Measurements from ENCODE around the gene FAM193B. TPM values are rescaled to one million over a fixed set of nuclear protein-coding genes. Genes with fewer than 3 reads are reported as not detected.
A peak's percentile ranks its signal among the peaks of the same experiment; 100 is the strongest.

The FAM193B gene
- total and polyA plus RNA-seq, 9 of the 15 experiments (the other 6 are each of a cell fraction or from before 2014, with no cell fraction given), result 4.4 to 76.4 (median 37.3) TPM

DNA sequence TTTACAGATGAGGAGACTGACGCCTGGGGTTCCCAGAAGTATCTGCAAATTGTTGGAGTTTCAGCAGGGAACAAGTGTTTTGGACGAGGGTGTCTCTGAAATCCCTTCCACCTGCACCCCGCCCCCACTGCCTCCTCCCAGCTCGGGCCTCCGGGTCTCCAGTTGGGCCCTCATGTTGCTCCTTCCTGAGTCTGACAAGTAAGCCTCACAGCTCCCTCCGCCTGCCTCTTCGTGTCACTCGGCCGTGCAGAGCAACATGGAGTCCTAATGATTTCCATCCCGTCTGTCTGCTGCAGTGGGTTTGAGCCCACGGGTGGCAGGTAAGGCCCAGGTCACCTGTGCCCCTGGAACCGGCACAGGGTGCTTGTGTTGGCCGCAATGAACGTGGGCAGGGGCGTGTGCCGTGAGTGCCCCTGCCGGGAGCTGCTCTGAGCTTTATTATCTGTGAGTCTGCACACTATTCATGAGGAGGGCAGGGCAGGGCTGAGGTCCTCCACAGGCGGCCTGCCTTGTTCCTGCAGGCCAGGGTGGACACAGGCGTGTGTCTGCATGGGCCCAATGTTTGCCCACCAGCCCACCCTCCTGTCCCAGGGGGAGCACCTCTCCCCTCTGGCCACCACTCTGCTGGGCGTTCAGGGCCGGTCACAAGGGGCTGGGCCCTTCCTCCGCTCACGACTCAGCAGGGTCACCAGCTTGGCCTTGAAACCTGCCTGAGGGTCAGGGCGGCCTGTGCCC is 50.8 kb downstream of the FAM193B start:
- peaks cover 7% of the 10 kb centered on the region; the same call in 2 of the 3 replicates for H3K79me2 ChIP-seq (ENCODE audit: control insufficient read depth, insufficient read depth, low read length)
- no peak overlapping the region for H3K27ac ChIP-seq (ENCODE audit: extremely low read depth, low read depth, low read length)
- CTCF ChIA-PET (ENCODE audit: low intra/inter-chr PET ratio), result no interaction called here
- peaks cover 22% of the 10 kb centered on the region for H3K36me3 ChIP-seq (ENCODE audit: control insufficient read depth, insufficient read depth, low read length)
- DNase-seq (ENCODE audit: extremely low read depth in 1 of 4, low spot score in 3 of 4) (no peak), FAIRE-seq (no peak), ATAC-seq (no peak)
- in situ Hi-C loops (cut with MboI) (no loop called here), intact Hi-C loops (cut with micrococcal nuclease) (no loop called here)
- no peaks in the 10 kb centered on the region for H3K9me3 ChIP-seq (replicated peaks; ENCODE audit: control insufficient read depth, insufficient read depth, low read depth, low read length)
- H3K4me3 ChIP-seq, result no peak overlapping the region
- peaks cover 24 to 64% of the 10 kb centered on the region in 2 experiments for H3K4me1 ChIP-seq (replicated peaks in 1 of 2; ENCODE audit: control insufficient read depth in 2 of 2, insufficient read depth in 2 of 2, low read length in 2 of 2)
- no peaks in the 10 kb centered on the region for H3K9me1 ChIP-seq (ENCODE audit: control insufficient read depth, insufficient read depth, low read length)
- WGBS (ENCODE audit: insufficient coverage, low coverage, missing lambda C conversion rate), result 58% methylated on average over 20 of the region's 24 CpGs
- BruUV-seq (replicated peaks), result no TSS peak
- H2AFZ ChIP-seq (ENCODE audit: low read depth, low read length), result no peak overlapping the region
- no peaks in the 10 kb centered on the region for H3K27me3 ChIP-seq (ENCODE audit: control insufficient read depth in 2 of 2, insufficient read depth in 2 of 2, low read length in 2 of 2)
- TF ChIP-seq POLR2G (IDR thresholded peaks at IDR 0.05; ENCODE audit: low read depth, low read length), result peak; percentile 40; the same call in 1 of the 2 replicates
- TF ChIP-seq ETV5 (CRISPR knock-in tag; IDR thresholded peaks at IDR 0.05; ENCODE audit: low read depth), result no peak
- no peaks in the 10 kb centered on the region for H4K20me1 ChIP-seq (replicated peaks; ENCODE audit: control insufficient read depth, insufficient read depth, low read length)
- no peak overlapping the region for H3K4me2 ChIP-seq (ENCODE audit: insufficient read depth, low read length)
- peak overlapping the region in 1 of 2 experiments; percentile 73; a peak in 2 of 4 replicates for H3K9ac ChIP-seq (ENCODE audit: insufficient read depth in 1 of 2, low read depth in 2 of 2, low read length in 2 of 2)
- POLR2A ChIA-PET, result interaction anchor here (1.0 to 1.6 kb wide), 3 partner anchors 11 to 19 kb away, joined by 3 to 5 read pairs (median 3); partner anchors contain the start of gene DDX41

DNA sequence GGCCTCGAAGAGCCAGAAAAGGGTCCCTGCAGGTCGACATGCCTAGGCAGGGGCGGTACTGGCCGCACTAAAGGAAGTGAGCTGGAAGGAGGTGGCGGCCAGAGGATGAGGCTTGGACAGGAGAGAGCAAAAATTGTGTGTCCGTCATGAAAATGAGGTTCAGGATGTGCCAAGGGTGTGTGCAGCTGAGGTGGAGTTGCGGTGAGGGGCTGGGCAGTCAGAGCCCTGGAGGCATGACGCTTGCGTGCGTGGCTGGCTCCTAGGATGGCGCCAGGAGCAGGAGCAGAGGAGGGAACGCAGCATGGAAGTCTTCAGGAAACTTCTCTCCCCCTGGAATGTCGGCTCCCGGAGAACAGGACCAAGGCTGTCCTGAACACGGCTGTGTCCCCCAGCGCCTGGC is 51.5 kb downstream of the FAM193B start:
- Histone ChIP-seq H2AFZ (ENCODE audit: low read depth, low read length) (no peak overlapping the region), H3K9me1 (ENCODE audit: control insufficient read depth, insufficient read depth, low read length) (no peaks in the 10 kb centered on the region), H3K9ac (ENCODE audit: insufficient read depth in 1 of 2, low read depth in 2 of 2, low read length in 2 of 2) (peak overlapping the region in 1 of 2 experiments; percentile 36; a peak in 2 of 4 replicates), H3K79me2 (ENCODE audit: control insufficient read depth, insufficient read depth, low read length) (peaks cover 6% of the 10 kb centered on the region; the same call in 1 of the 3 replicates), H3K4me2 (ENCODE audit: insufficient read depth, low read length) (no peak overlapping the region), H3K27me3 (ENCODE audit: control insufficient read depth in 2 of 2, insufficient read depth in 2 of 2, low read length in 2 of 2) (no peaks in the 10 kb centered on the region), H3K36me3 (ENCODE audit: control insufficient read depth, insufficient read depth, low read length) (peaks cover 16% of the 10 kb centered on the region), H3K4me3 (no peak overlapping the region), H3K4me1 (replicated peaks in 1 of 2; ENCODE audit: control insufficient read depth in 2 of 2, insufficient read depth in 2 of 2, low read length in 2 of 2) (peaks cover 23 to 64% of the 10 kb centered on the region in 2 experiments), H4K20me1 (replicated peaks; ENCODE audit: control insufficient read depth, insufficient read depth, low read length) (no peaks in the 10 kb centered on the region), H3K9me3 (replicated peaks; ENCODE audit: control insufficient read depth, insufficient read depth, low read depth, low read length) (no peaks in the 10 kb centered on the region), H3K27ac (ENCODE audit: extremely low read depth, low read depth, low read length) (no peak overlapping the region)
- POLR2A ChIA-PET, result interaction anchor here (1.0 to 1.6 kb wide), 3 partner anchors 12 to 19 kb away, joined by 3 to 5 read pairs (median 3); partner anchors contain the start of gene DDX41
- intact Hi-C loops (cut with micrococcal nuclease), result no loop called here
- FAIRE-seq (no peak), ATAC-seq (no peak), DNase-seq (ENCODE audit: extremely low read depth in 1 of 4, low spot score in 3 of 4) (no peak)
- no TSS peak for BruUV-seq (replicated peaks)
- CTCF ChIA-PET (ENCODE audit: low intra/inter-chr PET ratio), result no interaction called here
- WGBS (ENCODE audit: insufficient coverage, low coverage, missing lambda C conversion rate), result 74% methylated on average over 16 of the region's 16 CpGs
- in situ Hi-C loops (cut with MboI), result no loop called here
- no peak for TF ChIP-seq TSC22D4 (tag; IDR thresholded peaks at IDR 0.05)
- TF ChIP-seq ZZZ3 (IDR thresholded peaks at IDR 0.05), result no peak
- TF ChIP-seq PRPF4 (IDR thresholded peaks at IDR 0.05; ENCODE audit: insufficient read depth, low read depth, low read length, poor library complexity, severe bottlenecking), result no peak
- TF ChIP-seq, protein P1, sequence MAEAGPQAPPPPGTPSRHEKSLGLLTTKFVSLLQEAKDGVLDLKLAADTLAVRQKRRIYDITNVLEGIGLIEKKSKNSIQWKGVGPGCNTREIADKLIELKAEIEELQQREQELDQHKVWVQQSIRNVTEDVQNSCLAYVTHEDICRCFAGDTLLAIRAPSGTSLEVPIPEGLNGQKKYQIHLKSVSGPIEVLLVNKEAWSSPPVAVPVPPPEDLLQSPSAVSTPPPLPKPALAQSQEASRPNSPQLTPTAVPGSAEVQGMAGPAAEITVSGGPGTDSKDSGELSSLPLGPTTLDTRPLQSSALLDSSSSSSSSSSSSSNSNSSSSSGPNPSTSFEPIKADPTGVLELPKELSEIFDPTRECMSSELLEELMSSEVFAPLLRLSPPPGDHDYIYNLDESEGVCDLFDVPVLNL (CRISPR knock-in tag; IDR thresholded peaks at IDR 0.05; ENCODE audit: low read depth), result no peak
- no peak for TF ChIP-seq GATA2 (CRISPR knock-in tag; IDR thresholded peaks at IDR 0.05)
- no peak for TF ChIP-seq MTA1 (IDR thresholded peaks at IDR 0.05; ENCODE audit: borderline replicate concordance)
- TF ChIP-seq TAF9B (IDR thresholded peaks at IDR 0.05; ENCODE audit: partially characterized antibody), result no peak

All from K562 (cell line).